IMR-90 (cell line): ENCODE results near the gene HLA-DPA1. TPM values are rescaled to one million over a fixed set of nuclear protein-coding genes. Genes with fewer than 3 reads are reported as not detected.

Experiments
- ATAC-seq: fragments of 200-7000 bp; cut with Tn5 transposase; 2 replicates; pipeline ENCODE4 v1.9.1; 2020; ENCODE audit warnings: low read depth, mild to moderate bottlenecking, moderate library complexity
- BruUV-seq: library from RNA; stranded (reverse); fragments of 400-500 nt; replicated peaks from 2 replicates; lab custom pipeline; 2021; lab: Mats Ljungman, UMichigan
- CTCF ChIA-PET: fragments of 300-600 bp; formaldehyde crosslinking; extraction: SDS; loops from one replicate; lab custom pipeline; 2021; ENCODE audit warnings: antibody characterized with exemption; lab: Yijun Ruan, JAX
- POLR2A ChIA-PET: fragments of 300-600 bp; sonication (Branson Sonifier 250); formaldehyde crosslinking; loops from one replicate; lab custom pipeline; 2022; ENCODE audit warnings: antibody characterized with exemption; ENCODE audit not compliant: unreplicated experiment; lab: Charles Lee
- DNase-seq: peaks from one replicate; pipeline ENCODE4 v3.0.0; 2013
- H2AFZ ChIP-seq: replicated peaks from 2 replicates; pipeline ENCODE3; 2013; ENCODE audit warnings: low read length, mild to moderate bottlenecking; ENCODE audit not compliant: poor library complexity
- H2AK5ac ChIP-seq: 2 replicates; pipeline ENCODE4 v1.6.1; 2013; ENCODE audit warnings: low read depth, low read length, inconsistent platforms
- H2AK9ac ChIP-seq: replicated peaks from 2 replicates; pipeline ENCODE3; 2013; ENCODE audit warnings: mild to moderate bottlenecking, low read depth, low read length, moderate library complexity; ENCODE audit not compliant: poor library complexity
- H2BK120ac ChIP-seq: 2 replicates; pipeline ENCODE4 v1.6.1; 2013; ENCODE audit warnings: low read depth, low read length, inconsistent platforms
- H2BK15ac ChIP-seq: 3 replicates; pipeline ENCODE4 v1.6.1; 2013; ENCODE audit warnings: low read depth, low read length, inconsistent platforms
- H2BK20ac ChIP-seq: 2 replicates; pipeline ENCODE4 v1.6.1; 2013; ENCODE audit warnings: low read depth, mild to moderate bottlenecking, inconsistent platforms, low read length, moderate library complexity
- H2BK5ac ChIP-seq: 2 replicates; pipeline ENCODE4 v1.6.1; 2013; ENCODE audit warnings: mild to moderate bottlenecking, low read depth, low read length, inconsistent platforms; ENCODE audit not compliant: poor library complexity, severe bottlenecking
- H3K14ac ChIP-seq: replicated peaks from 2 replicates; pipeline ENCODE4 v1.6.1; 2013; ENCODE audit warnings: low read depth, low read length, inconsistent platforms
- H3K18ac ChIP-seq: 2 replicates; pipeline ENCODE4 v1.6.1; 2013; ENCODE audit warnings: low read depth, low read length, control low read depth
- H3K23ac ChIP-seq: 2 replicates; pipeline ENCODE4 v1.6.1; 2013; ENCODE audit warnings: low read depth, low read length, inconsistent platforms
- H3K27ac ChIP-seq: 2 replicates; pipeline ENCODE4 v1.5.1; 2013; ENCODE audit warnings: mild to moderate bottlenecking, control low read depth, low read length; ENCODE audit not compliant: insufficient read depth
- H3K27me3 ChIP-seq: 2 replicates; pipeline ENCODE4 v1.6.1; 2013; ENCODE audit warnings: low read length; ENCODE audit not compliant: control insufficient read depth, insufficient read depth
- H3K36me3 ChIP-seq: 2 replicates; pipeline ENCODE4 v1.6.1; 2013; ENCODE audit warnings: low read length, mixed read lengths; ENCODE audit not compliant: control insufficient read depth, insufficient read depth
- H3K4ac ChIP-seq: 2 replicates; pipeline ENCODE4 v1.6.1; 2013; ENCODE audit warnings: low read depth, low read length, inconsistent platforms
- H3K4me1 ChIP-seq: 2 replicates; pipeline ENCODE4 v1.6.1; 2013; ENCODE audit warnings: low read length, mixed read lengths; ENCODE audit not compliant: control insufficient read depth, insufficient read depth
- H3K4me2 ChIP-seq: 2 replicates; pipeline ENCODE4 v1.6.1; 2013; ENCODE audit warnings: low read depth, mild to moderate bottlenecking, control low read depth, low read length, moderate library complexity
- H3K4me3 ChIP-seq: 2 replicates; pipeline ENCODE4 v1.5.1; 2013; ENCODE audit warnings: low read depth, mild to moderate bottlenecking, control low read depth, low read length, moderate library complexity; ENCODE audit not compliant: insufficient read depth
- H3K56ac ChIP-seq: 2 replicates; pipeline ENCODE4 v1.6.1; 2013; ENCODE audit warnings: low read length, inconsistent platforms; ENCODE audit not compliant: insufficient read depth; ENCODE audit errors: extremely low read depth
- H3K79me1 ChIP-seq, 2 experiments: 2 replicates each; pipeline ENCODE4 v1.6.1; 2013; ENCODE audit warnings: low read length in 2 of 2, inconsistent platforms in 1 of 2, low read depth in 1 of 2
- H3K9ac ChIP-seq: 2 replicates; pipeline ENCODE4 v1.6.1; 2013; ENCODE audit warnings: low read depth, low read length, control low read depth
- H3K9me1 ChIP-seq: 2 replicates; pipeline ENCODE4 v1.6.1; 2013; ENCODE audit warnings: low read length, inconsistent platforms; ENCODE audit not compliant: insufficient read depth
- H3K9me3 ChIP-seq: 2 replicates; pipeline ENCODE4 v1.6.1; 2013; ENCODE audit warnings: low read length; ENCODE audit not compliant: control insufficient read depth, insufficient read depth
- H4K20me1 ChIP-seq: 2 replicates; pipeline ENCODE4 v1.6.1; 2013; ENCODE audit warnings: low read length, inconsistent platforms; ENCODE audit not compliant: insufficient read depth
- H4K5ac ChIP-seq: 2 replicates; pipeline ENCODE4 v1.6.1; 2013; ENCODE audit warnings: mild to moderate bottlenecking, low read depth, low read length, control low read depth
- H4K8ac ChIP-seq, 2 experiments: 2 replicates each; pipeline ENCODE4 v1.6.1; 2013; ENCODE audit warnings: low read depth in 2 of 2, low read length in 2 of 2, control low read depth in 1 of 2, inconsistent platforms in 1 of 2
- H4K91ac ChIP-seq: 2 replicates; pipeline ENCODE4 v1.6.1; 2013; ENCODE audit warnings: low read depth, low read length, inconsistent platforms; ENCODE audit not compliant: insufficient read depth
- BHLHE40 ChIP-seq: fragments of 150-350 bp; IDR thresholded peaks from 2 replicates; pipeline ENCODE4 v1.6.1; 2016; ENCODE audit warnings: mild to moderate bottlenecking, low read depth, low read length
- CEBPB ChIP-seq: IDR thresholded peaks from 2 replicates; pipeline ENCODE4 v1.6.1; 2012; ENCODE audit warnings: low read depth, low read length, improper control_type of control experiment
- CHD1 ChIP-seq: IDR thresholded peaks from 2 replicates; pipeline ENCODE4 v1.6.1; 2012; ENCODE audit warnings: low read depth, low read length, improper control_type of control experiment
- FOS ChIP-seq: fragments of 150-350 bp; IDR thresholded peaks from 2 replicates; pipeline ENCODE4 v1.6.1; 2016; ENCODE audit warnings: low read depth, low read length
- MAFK ChIP-seq: IDR thresholded peaks from 2 replicates; pipeline ENCODE4 v1.6.1; 2012; ENCODE audit warnings: low read depth, low read length, improper control_type of control experiment
- MAZ ChIP-seq: IDR thresholded peaks from 2 replicates; pipeline ENCODE4 v1.6.1; 2012; ENCODE audit warnings: low read depth, mild to moderate bottlenecking, low read length, improper control_type of control experiment, moderate library complexity, borderline replicate concordance
- MXI1 ChIP-seq: IDR thresholded peaks from 2 replicates; pipeline ENCODE4 v1.6.1; 2012; ENCODE audit warnings: low read depth, mild to moderate bottlenecking, low read length, moderate library complexity, borderline replicate concordance
- NFE2L2 ChIP-seq: fragments of 150-350 bp; IDR thresholded peaks from 2 replicates; pipeline ENCODE4 v1.6.1; 2016; ENCODE audit warnings: low read depth, mild to moderate bottlenecking, low read length
- POLR2A ChIP-seq: IDR thresholded peaks from 2 replicates; pipeline ENCODE4 v1.6.1; 2012; ENCODE audit warnings: mild to moderate bottlenecking, low read depth, low read length
- RAD21 ChIP-seq: IDR thresholded peaks from 2 replicates; pipeline ENCODE4 v1.6.1; 2012; ENCODE audit warnings: low read length, improper control_type of control experiment
- RCOR1 ChIP-seq: IDR thresholded peaks from 2 replicates; pipeline ENCODE4 v1.6.1; 2012; ENCODE audit warnings: mild to moderate bottlenecking, low read length, improper control_type of control experiment; ENCODE audit not compliant: insufficient replicate concordance
- RFX5 ChIP-seq: IDR thresholded peaks from 2 replicates; pipeline ENCODE4 v1.8.0; 2012; ENCODE audit warnings: low read depth, mild to moderate bottlenecking, low read length, moderate library complexity
- SMC3 ChIP-seq: fragments of 150-350 bp; IDR thresholded peaks from 2 replicates; pipeline ENCODE4 v1.6.1; 2016; ENCODE audit warnings: low read depth, mild to moderate bottlenecking, antibody characterized with exemption, low read length, moderate library complexity
- WGBS, 2 experiments: methylation state at CpG; one replicate each; pipeline versions ENCODE4 v1.1.5 to v1.1.7; 2013; ENCODE audit warnings: missing lambda C conversion rate in 2 of 2; ENCODE audit not compliant: insufficient read length in 1 of 2; ENCODE audit errors: extremely low coverage in 2 of 2; 5-methylcytosine and 5-hydroxymethylcytosine counted together
- dilution Hi-C: fragments of 300-500 bp; cut with HindIII; formaldehyde crosslinking; loops from one replicate; pipeline ENCODE4 v1.14.3; 2018; ENCODE audit warnings: low sequenced_read_pairs; ENCODE audit not compliant: unreplicated experiment
- in situ Hi-C: fragments of 300-500 bp; cut with MboI; formaldehyde crosslinking; loops from 3 replicates; pipeline ENCODE4 v1.14.3; 2019; ENCODE audit warnings: low sequenced_read_pairs, inconsistent platforms, mixed read lengths
- intact Hi-C: fragments of 100-400 bp; cut with micrococcal nuclease; formaldehyde crosslinking; loops from 2 replicates; pipeline ENCODE4 v1.10.0; 2022
- polyA plus RNA-seq, 3 experiments: library from polyadenylated mRNA; depleted of rRNA; stranded (reverse); fragments of >200 nt; gene quantifications; 2 replicates each; pipeline ENCODE4 v1.2.3, GENCODE V29; 2012; ENCODE audit warnings: low replicate concordance in 1 of 3
- total RNA-seq: library from RNA; depleted of rRNA; stranded (reverse); fragments of >200 nt; gene quantifications from 2 replicates; pipeline ENCODE4 v1.2.3, GENCODE V29; 2012
- TF ChIP-seq, protein P1 (sequence below): conservative IDR thresholded peaks from 2 replicates; pipeline ENCODE4 v1.5.1; 2012; ENCODE audit warnings: mild to moderate bottlenecking, low read depth, low read length, improper control_type of control experiment
- TF ChIP-seq, protein P2 (sequence below): fragments of 150-350 bp; IDR thresholded peaks from 2 replicates; pipeline ENCODE4 v1.6.1; 2016; ENCODE audit warnings: low read depth, mild to moderate bottlenecking, low read length, moderate library complexity, borderline replicate concordance
- TF ChIP-seq, protein P3 (sequence below): fragments of 150-350 bp; IDR thresholded peaks from 2 replicates; pipeline ENCODE4 v1.6.1; 2017; ENCODE audit warnings: mild to moderate bottlenecking, antibody characterized with exemption, low read length, low read depth

The HLA-DPA1 gene
- total and polyA plus RNA-seq, 2 of the 4 experiments (the other 2 are of a cell fraction), result not detected

DNA sequence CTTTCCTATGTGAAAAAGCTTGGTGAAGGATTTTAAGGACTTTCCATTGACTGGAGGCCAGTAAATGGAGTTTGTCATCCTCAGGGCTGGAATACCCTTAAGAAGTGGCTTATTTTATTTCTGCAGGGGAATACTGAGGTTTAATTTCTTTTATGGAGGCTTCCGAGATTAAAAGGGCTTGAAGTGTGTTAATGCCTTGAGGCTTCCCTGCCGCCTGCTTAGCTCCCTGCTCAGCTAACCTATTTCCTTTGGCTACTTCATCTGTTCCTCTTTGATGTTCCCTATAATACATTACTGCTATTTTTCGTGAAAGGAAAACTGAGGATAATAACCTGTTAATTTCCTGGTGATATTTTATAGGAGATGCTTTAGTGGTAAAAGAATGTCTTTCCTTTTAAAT, 46.6 kb upstream of the HLA-DPA1 start:
- no TSS peak for BruUV-seq
- H3K4me1 ChIP-seq, result no peaks in the 10 kb centered on the region; the same call in 1 of the 2 replicates
- H2AK9ac ChIP-seq, result no peak overlapping the region
- no peak overlapping the region for H2BK15ac ChIP-seq
- no peak overlapping the region for H3K9ac ChIP-seq
- peaks cover 9% of the 10 kb centered on the region for H3K9me3 ChIP-seq
- no peak overlapping the region for H2BK120ac ChIP-seq
- POLR2A ChIA-PET, result no interaction called here
- CTCF ChIA-PET, result interaction anchor here (1.0 to 1.6 kb wide), 2 partner anchors 16 to 28 kb away, joined by 3 to 4 read pairs; no protein-coding TSS in a partner anchor
- H3K23ac ChIP-seq, result no peak overlapping the region
- H4K91ac ChIP-seq, result no peak overlapping the region
- no peaks in the 10 kb centered on the region for H4K20me1 ChIP-seq
- no peak overlapping the region for H3K27ac ChIP-seq
- no peak for DNase-seq
- no peak overlapping the region for H3K14ac ChIP-seq
- H3K9me1 ChIP-seq, result no peaks in the 10 kb centered on the region
- H2AFZ ChIP-seq, result no peak overlapping the region
- in situ Hi-C loops (loop anchor here (10.0 kb wide), 1 partner anchor 125 kb away; no protein-coding TSS in a partner anchor), dilution Hi-C loops (no loop called here), intact Hi-C loops (no loop called here)
- no peak overlapping the region for H3K4ac ChIP-seq
- peaks cover 48% of the 10 kb centered on the region for H3K27me3 ChIP-seq
- H3K56ac ChIP-seq, result no peak overlapping the region
- no peak overlapping the region for H4K5ac ChIP-seq
- no peak overlapping the region for H2BK20ac ChIP-seq
- no peak overlapping the region for H3K4me3 ChIP-seq
- H3K36me3 ChIP-seq, result no peaks in the 10 kb centered on the region
- TF ChIP-seq POLR2A, result no peak
- TF ChIP-seq RAD21, result no peak
- no peak for TF ChIP-seq RCOR1
- TF ChIP-seq, protein P1, sequence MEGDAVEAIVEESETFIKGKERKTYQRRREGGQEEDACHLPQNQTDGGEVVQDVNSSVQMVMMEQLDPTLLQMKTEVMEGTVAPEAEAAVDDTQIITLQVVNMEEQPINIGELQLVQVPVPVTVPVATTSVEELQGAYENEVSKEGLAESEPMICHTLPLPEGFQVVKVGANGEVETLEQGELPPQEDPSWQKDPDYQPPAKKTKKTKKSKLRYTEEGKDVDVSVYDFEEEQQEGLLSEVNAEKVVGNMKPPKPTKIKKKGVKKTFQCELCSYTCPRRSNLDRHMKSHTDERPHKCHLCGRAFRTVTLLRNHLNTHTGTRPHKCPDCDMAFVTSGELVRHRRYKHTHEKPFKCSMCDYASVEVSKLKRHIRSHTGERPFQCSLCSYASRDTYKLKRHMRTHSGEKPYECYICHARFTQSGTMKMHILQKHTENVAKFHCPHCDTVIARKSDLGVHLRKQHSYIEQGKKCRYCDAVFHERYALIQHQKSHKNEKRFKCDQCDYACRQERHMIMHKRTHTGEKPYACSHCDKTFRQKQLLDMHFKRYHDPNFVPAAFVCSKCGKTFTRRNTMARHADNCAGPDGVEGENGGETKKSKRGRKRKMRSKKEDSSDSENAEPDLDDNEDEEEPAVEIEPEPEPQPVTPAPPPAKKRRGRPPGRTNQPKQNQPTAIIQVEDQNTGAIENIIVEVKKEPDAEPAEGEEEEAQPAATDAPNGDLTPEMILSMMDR, result no peak
- TF ChIP-seq, protein P2, sequence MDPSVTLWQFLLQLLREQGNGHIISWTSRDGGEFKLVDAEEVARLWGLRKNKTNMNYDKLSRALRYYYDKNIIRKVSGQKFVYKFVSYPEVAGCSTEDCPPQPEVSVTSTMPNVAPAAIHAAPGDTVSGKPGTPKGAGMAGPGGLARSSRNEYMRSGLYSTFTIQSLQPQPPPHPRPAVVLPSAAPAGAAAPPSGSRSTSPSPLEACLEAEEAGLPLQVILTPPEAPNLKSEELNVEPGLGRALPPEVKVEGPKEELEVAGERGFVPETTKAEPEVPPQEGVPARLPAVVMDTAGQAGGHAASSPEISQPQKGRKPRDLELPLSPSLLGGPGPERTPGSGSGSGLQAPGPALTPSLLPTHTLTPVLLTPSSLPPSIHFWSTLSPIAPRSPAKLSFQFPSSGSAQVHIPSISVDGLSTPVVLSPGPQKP, result no peak
- no peak for TF ChIP-seq SMC3
- TF ChIP-seq CEBPB, result no peak
- no peak for TF ChIP-seq BHLHE40
- no peak for TF ChIP-seq MXI1
- TF ChIP-seq CHD1, result no peak
- TF ChIP-seq MAZ, result no peak
- TF ChIP-seq MAFK, result no peak
- TF ChIP-seq RFX5, result no peak
- TF ChIP-seq, protein P3, sequence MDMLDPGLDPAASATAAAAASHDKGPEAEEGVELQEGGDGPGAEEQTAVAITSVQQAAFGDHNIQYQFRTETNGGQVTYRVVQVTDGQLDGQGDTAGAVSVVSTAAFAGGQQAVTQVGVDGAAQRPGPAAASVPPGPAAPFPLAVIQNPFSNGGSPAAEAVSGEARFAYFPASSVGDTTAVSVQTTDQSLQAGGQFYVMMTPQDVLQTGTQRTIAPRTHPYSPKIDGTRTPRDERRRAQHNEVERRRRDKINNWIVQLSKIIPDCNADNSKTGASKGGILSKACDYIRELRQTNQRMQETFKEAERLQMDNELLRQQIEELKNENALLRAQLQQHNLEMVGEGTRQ, result no peak
- no peak for TF ChIP-seq NFE2L2
- TF ChIP-seq FOS, result no peak
- H3K79me1 ChIP-seq, result no peaks in the 10 kb centered on the region
- no peak for ATAC-seq
- no CpG with 5 or more reads among the region's 3 CpGs for WGBS, 2 experiments
- no peak overlapping the region for H3K4me2 ChIP-seq
- H2BK5ac ChIP-seq, result no peak overlapping the region
- no peak overlapping the region for H3K18ac ChIP-seq
- H4K8ac ChIP-seq, result no peak overlapping the region
- H2AK5ac ChIP-seq, result no peak overlapping the region
